H1 (cell line): ENCODE results near the gene CCDC33. TPM values are rescaled to one million over a fixed set of nuclear protein-coding genes. Genes with fewer than 3 reads are reported as not detected.

ENCODE experiments used
- CTCF ChIA-PET: fragments of 300-600 bp; sonication (Branson Sonifier 250); formaldehyde crosslinking; loops from one replicate; lab custom pipeline; 2021; ENCODE audit not compliant: partially characterized antibody; lab: Charles Lee
- POLR2A ChIA-PET: fragments of 300-600 bp; sonication (Branson Sonifier 250); formaldehyde crosslinking; loops from one replicate; lab custom pipeline; 2021; ENCODE audit warnings: inconsistent platforms; ENCODE audit not compliant: partially characterized antibody; lab: Charles Lee
- DNase-seq, 2 experiments: peaks; one replicate each; pipeline versions ENCODE4 v3.0.0 to v3.0.0-alpha.2; 2010 to 2022; ENCODE audit warnings: low spot score in 2 of 2, low read depth in 1 of 2, mixed read lengths in 1 of 2
- FAIRE-seq: peaks from 2 replicates; lab custom pipeline; 2011; peaks lifted over from hg19 to GRCh38; lab: Jason Lieb, UNC
- H2AFZ ChIP-seq: 2 replicates; pipeline ENCODE4 v1.8.1; 2012; ENCODE audit warnings: low read length, inconsistent platforms
- H2AK5ac ChIP-seq: 2 replicates; pipeline ENCODE4 v1.6.1; 2013; ENCODE audit warnings: low read depth, low read length
- H2BK120ac ChIP-seq: replicated peaks from 2 replicates; pipeline ENCODE3; 2013; ENCODE audit warnings: low read depth, low read length, inconsistent platforms
- H2BK12ac ChIP-seq: 2 replicates; pipeline ENCODE4 v1.6.1; 2013; ENCODE audit warnings: low read depth, low read length
- H2BK15ac ChIP-seq: 2 replicates; pipeline ENCODE4 v1.6.1; 2013; ENCODE audit warnings: low read length
- H2BK20ac ChIP-seq: 2 replicates; pipeline ENCODE4 v1.6.1; 2013; ENCODE audit warnings: low read length
- H2BK5ac ChIP-seq: 2 replicates; pipeline ENCODE4 v1.6.1; 2013; ENCODE audit warnings: low read depth, low read length
- H3K14ac ChIP-seq: 2 replicates; pipeline ENCODE4 v1.6.1; 2013; ENCODE audit warnings: inconsistent platforms; ENCODE audit not compliant: insufficient read length
- H3K18ac ChIP-seq: 2 replicates; pipeline ENCODE4 v1.6.1; 2013; ENCODE audit warnings: low read length; ENCODE audit errors: extremely low read depth
- H3K23ac ChIP-seq: 2 replicates; pipeline ENCODE4 v1.6.1; 2013; ENCODE audit warnings: inconsistent platforms; ENCODE audit not compliant: insufficient read length
- H3K23me2 ChIP-seq: 2 replicates; pipeline ENCODE4 v1.6.1; 2013; ENCODE audit warnings: low read depth, low read length
- H3K27ac ChIP-seq: 2 replicates; pipeline ENCODE4 v1.6.1; 2011; ENCODE audit warnings: low read depth, low read length, inconsistent platforms
- H3K27me3 ChIP-seq, 4 experiments: replicated peaks in 1 of 4; 1 replicate in 1 of 4; 2 replicates in 3 of 4; pipeline versions ENCODE4 v1.6.1 to v1.8.1; 2011 to 2013; ENCODE audit warnings: low read length in 3 of 4, mild to moderate bottlenecking in 3 of 4, inconsistent platforms in 2 of 4, mixed read lengths in 2 of 4, moderate library complexity in 1 of 4; ENCODE audit not compliant: control insufficient read depth in 3 of 4, insufficient read depth in 3 of 4; ENCODE audit errors: extremely low read depth in 1 of 4
- H3K36me3 ChIP-seq, 4 experiments: 2 replicates each; pipeline versions ENCODE4 v1.6.1 to v1.8.1; 2011 to 2013; ENCODE audit warnings: mild to moderate bottlenecking in 4 of 4, low read length in 3 of 4, moderate library complexity in 2 of 4, control low read depth in 1 of 4, inconsistent platforms in 1 of 4; ENCODE audit not compliant: insufficient read depth in 4 of 4, control insufficient read depth in 2 of 4
- H3K4ac ChIP-seq: replicated peaks from 2 replicates; pipeline ENCODE3; 2013; ENCODE audit warnings: low read length, low read depth, mixed read lengths, inconsistent platforms; ENCODE audit not compliant: insufficient read length
- H3K4me1 ChIP-seq, 4 experiments: replicated peaks in 1 of 4; 1 replicate in 1 of 4; 2 replicates in 3 of 4; pipeline versions ENCODE4 v1.6.1 to v1.8.1; 2011 to 2013; ENCODE audit warnings: low read length in 3 of 4, inconsistent platforms in 2 of 4, mixed read lengths in 1 of 4; ENCODE audit not compliant: insufficient read depth in 4 of 4, control insufficient read depth in 3 of 4
- H3K4me2 ChIP-seq, 2 experiments: 2 replicates each; pipeline versions ENCODE4 v1.6.1 to v1.8.1; 2011 to 2013; ENCODE audit warnings: low read depth in 2 of 2, low read length in 2 of 2, control low read depth in 1 of 2, inconsistent platforms in 1 of 2, mild to moderate bottlenecking in 1 of 2; ENCODE audit not compliant: insufficient read depth in 1 of 2
- H3K4me3 ChIP-seq, 4 experiments: fragments of 200-600, 300-600 bp in 1 of 4; sonication (generic), shearing (Covaris generic), sonication (Bioruptor Twin) in 1 of 4; 2 replicates each; pipeline versions ENCODE4 v1.5.1 to v1.8.1; 2011 to 2016; ENCODE audit warnings: low read length in 4 of 4, low read depth in 3 of 4, control low read depth in 2 of 4, inconsistent platforms in 2 of 4, mild to moderate bottlenecking in 2 of 4, mixed read lengths in 1 of 4, moderate library complexity in 1 of 4; ENCODE audit not compliant: insufficient read depth in 2 of 4; ENCODE audit errors: extremely low read depth in 1 of 4
- H3K56ac ChIP-seq: replicated peaks from 2 replicates; pipeline ENCODE3; 2013; ENCODE audit warnings: low read depth, mild to moderate bottlenecking, mixed read lengths, low read length, inconsistent platforms; ENCODE audit not compliant: insufficient read length
- H3K79me1 ChIP-seq: 2 replicates; pipeline ENCODE4 v1.6.1; 2013; ENCODE audit warnings: low read depth, low read length, control low read depth
- H3K79me2 ChIP-seq, 2 experiments: 2 replicates each; pipeline versions ENCODE4 v1.6.1 to v1.8.1; 2012 to 2013; ENCODE audit warnings: low read length in 2 of 2, mild to moderate bottlenecking in 2 of 2, inconsistent platforms in 1 of 2; ENCODE audit not compliant: insufficient read depth in 2 of 2, control insufficient read depth in 1 of 2
- H3K9ac ChIP-seq, 4 experiments: replicated peaks in 1 of 4; 1 replicate in 1 of 4; 2 replicates in 3 of 4; pipeline versions ENCODE4 v1.6.1 to v1.8.1; 2011 to 2013; ENCODE audit warnings: low read depth in 3 of 4, low read length in 3 of 4, control low read depth in 2 of 4, mild to moderate bottlenecking in 2 of 4, moderate library complexity in 2 of 4, inconsistent platforms in 1 of 4; ENCODE audit errors: extremely low read depth in 1 of 4
- H3K9me3 ChIP-seq, 2 experiments: 2 replicates each; pipeline versions ENCODE4 v1.6.1 to v1.8.1; 2012 to 2013; ENCODE audit warnings: mild to moderate bottlenecking in 2 of 2, moderate library complexity in 2 of 2, control low read depth in 1 of 2, inconsistent platforms in 1 of 2, low read depth in 1 of 2, low read length in 1 of 2, mixed read lengths in 1 of 2; ENCODE audit not compliant: insufficient read depth in 2 of 2
- H4K20me1 ChIP-seq, 2 experiments: replicated peaks in 1 of 2; 2 replicates each; pipeline versions ENCODE3 to v1.8.1; 2011 to 2013; ENCODE audit warnings: inconsistent platforms in 2 of 2, low read length in 2 of 2, mild to moderate bottlenecking in 1 of 2; ENCODE audit not compliant: insufficient read depth in 2 of 2, control insufficient read depth in 1 of 2
- H4K5ac ChIP-seq: 2 replicates; pipeline ENCODE4 v1.6.1; 2013; ENCODE audit warnings: low read length, low read depth, mixed read lengths, inconsistent platforms; ENCODE audit not compliant: insufficient read length
- H4K8ac ChIP-seq: 2 replicates; pipeline ENCODE4 v1.8.0; 2013; ENCODE audit warnings: mild to moderate bottlenecking, moderate library complexity, low read length, inconsistent platforms; ENCODE audit not compliant: insufficient read depth; ENCODE audit errors: extremely low read depth
- H4K91ac ChIP-seq: replicated peaks from 2 replicates; pipeline ENCODE3; 2013; ENCODE audit warnings: low read length, mixed read lengths, inconsistent platforms; ENCODE audit not compliant: insufficient read length
- BACH1 ChIP-seq: IDR thresholded peaks from 2 replicates; pipeline ENCODE4 v1.6.1; 2012; ENCODE audit warnings: low read length, improper control_type of control experiment
- BCL11A ChIP-seq, 2 experiments: IDR thresholded peaks; one replicate each; pipeline ENCODE4 v1.6.1; 2011; ENCODE audit warnings: low read depth in 2 of 2, low read length in 2 of 2, mild to moderate bottlenecking in 2 of 2
- EP300 ChIP-seq, 2 experiments: IDR thresholded peaks; 1 replicate in 1 of 2; 2 replicates in 1 of 2; pipeline ENCODE4 v1.6.1; 2011 to 2012; ENCODE audit warnings: low read depth in 2 of 2, low read length in 2 of 2, mild to moderate bottlenecking in 2 of 2, borderline replicate concordance in 1 of 2, inconsistent platforms in 1 of 2, moderate library complexity in 1 of 2
- MAFK ChIP-seq: IDR thresholded peaks from 2 replicates; pipeline ENCODE4 v1.6.1; 2012; ENCODE audit warnings: low read depth, mild to moderate bottlenecking, improper control_type of control experiment, low read length
- NRF1 ChIP-seq: IDR thresholded peaks from 2 replicates; pipeline ENCODE4 v1.6.1; 2011; ENCODE audit warnings: mild to moderate bottlenecking, low read depth, low read length, improper control_type of control experiment
- POLR2A ChIP-seq, 2 experiments: IDR thresholded peaks; 1 replicate in 1 of 2; 2 replicates in 1 of 2; pipeline ENCODE4 v1.6.1; 2011; ENCODE audit warnings: low read depth in 2 of 2, low read length in 2 of 2, mild to moderate bottlenecking in 2 of 2; ENCODE audit errors: control extremely low read depth in 1 of 2
- RFX5 ChIP-seq: IDR thresholded peaks from 2 replicates; pipeline ENCODE4 v1.6.1; 2011; ENCODE audit warnings: low read depth, low read length, improper control_type of control experiment, borderline replicate concordance
- RNF2 ChIP-seq: fragments of 200-900, 300-1000 bp; sonication (generic); IDR thresholded peaks from 2 replicates; pipeline ENCODE4 v1.7.1; 2016; ENCODE audit warnings: borderline replicate concordance, low read depth, mild to moderate bottlenecking, antibody characterized with exemption, low read length; ENCODE audit not compliant: poor library complexity, severe bottlenecking; ENCODE audit errors: missing control alignments
- SP1 ChIP-seq: IDR thresholded peaks from 2 replicates; pipeline ENCODE4 v1.6.1; 2011; ENCODE audit warnings: low read depth, low read length
- WGBS, 2 experiments: shearing (Covaris generic) in 1 of 2; methylation state at CpG; one replicate each; pipeline versions ENCODE4 v1.1.6 to v1.1.7; 2013 to 2015; ENCODE audit warnings: low lambda C conversion rate in 2 of 2, mixed read lengths in 2 of 2, inconsistent platforms in 1 of 2, low coverage in 1 of 2, missing lambda C conversion rate in 1 of 2; ENCODE audit not compliant: insufficient replicate concordance in 2 of 2, insufficient coverage in 1 of 2, insufficient read length in 1 of 2; ENCODE audit errors: extremely low coverage in 1 of 2, missing lambda C conversion rate in 1 of 2; 5-methylcytosine and 5-hydroxymethylcytosine counted together
- polyA plus RNA-seq, 7 experiments: library from polyadenylated mRNA; depleted of rRNA in 3 of 7; stranded (reverse) in 5 of 7; unstranded in 2 of 7; fragments of >200 nt in 5 of 7; fragments of 200-250 nt in 2 of 7; gene quantifications; 1 replicate in 5 of 7; 2 replicates in 1 of 7; 4 replicates in 1 of 7; pipeline versions ENCODE4 v1.2.1 to v1.2.3, GENCODE V29; 2011 to 2013; ENCODE audit warnings: missing spikeins in 2 of 7, mixed read lengths in 2 of 7
- total RNA-seq: library from RNA; stranded (reverse); fragmentation: NEBNext Ultra II Directional; extraction: Animal tissue kit (Norgen Biotek cat#: 25700); gene quantifications from 2 replicates; pipeline ENCODE4 v1.2.1, GENCODE V29; 2021
- TF ChIP-seq, protein P1 (sequence below): IDR thresholded peaks from 2 replicates; pipeline ENCODE4 v1.6.1; 2012; ENCODE audit warnings: inconsistent platforms

Gene CCDC33
- total and polyA plus RNA-seq, 2 of the 8 experiments (the other 6 are each of a cell fraction or from before 2014, with no cell fraction given): 2.0 to 2.7 TPM

DNA sequence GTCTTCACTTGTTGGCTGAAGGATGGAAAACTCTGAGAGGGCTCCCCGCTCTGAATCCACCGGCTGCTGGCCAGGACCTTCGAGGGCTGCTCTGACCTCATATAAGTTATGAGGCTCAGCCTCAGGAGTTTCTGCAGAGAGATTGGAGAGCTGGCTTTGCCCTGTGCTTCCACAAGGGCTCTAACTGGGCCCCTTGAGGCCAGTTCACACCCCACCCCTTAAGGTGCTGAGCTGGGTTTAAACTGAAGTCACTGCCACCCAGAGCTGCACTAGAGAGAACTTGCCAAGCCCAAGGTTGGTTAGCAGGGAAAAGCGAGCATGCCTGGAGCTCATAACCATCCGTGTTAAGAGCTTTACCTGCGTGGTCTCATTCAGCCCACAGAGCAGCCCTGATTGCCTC, 2.8 kb upstream of the CCDC33 start:
- Histone ChIP-seq H3K4me3 (no peak overlapping the region), H3K56ac (no peak overlapping the region), H2BK12ac (no peak overlapping the region), H3K4me1 (peaks cover 0 to 16% (median 9%) of the 10 kb centered on the region in 4 experiments; a peak in 6 of 7 replicates), H3K9ac (no peak overlapping the region; a peak in 1 of 7 replicates), H2BK5ac (no peak overlapping the region), H3K4ac (no peak overlapping the region), H3K36me3 (no peaks in the 10 kb centered on the region), H3K79me2 (no peaks in the 10 kb centered on the region), H3K27me3 (peaks cover 0 to 13% (median 7%) of the 10 kb centered on the region in 4 experiments; a peak in 3 of 7 replicates), H3K4me2 (no peak overlapping the region), H2AK5ac (no peak overlapping the region), H2BK120ac (no peak overlapping the region), H2AFZ (no peak overlapping the region), H4K5ac (no peak overlapping the region), H3K79me1 (no peaks in the 10 kb centered on the region), H3K18ac (no peak overlapping the region), H4K20me1 (no peaks in the 10 kb centered on the region), H4K91ac (no peak overlapping the region), H2BK15ac (peak overlapping the region; percentile 61; the same call in 1 of the 2 replicates), H3K23me2 (0 out of 2 replicates have a peak, but pooled peaks cover 2% of the 10 kb centered on the region), H3K27ac (no peak overlapping the region), H4K8ac (no peak overlapping the region), H3K9me3 (no peaks in the 10 kb centered on the region), H3K23ac (no peak overlapping the region), H3K14ac (peak overlapping the region; percentile 83), H2BK20ac (0 out of 2 replicates have a peak overlapping the region, but pooled peaks have one; percentile 72)
- ChIA-PET CTCF (interaction anchor here (0.6 to 3.8 kb wide), 14 partner anchors 10 to 149 kb away, joined by 3 to 24 read pairs (median 5); no protein-coding TSS in a partner anchor), POLR2A (no interaction called here)
- DNase-seq (no peak), FAIRE-seq (no peak)
- 86% methylated on average over 6 of the region's 6 CpGs; no CpG with 5 or more reads in 1 of the 2 experiments for WGBS, 2 experiments
- no peak for TF ChIP-seq RNF2
- TF ChIP-seq EP300 (IDR thresholded peaks at IDR 0.05; ENCODE audit: borderline replicate concordance in 1 of 2, low read depth in 2 of 2, low read length in 2 of 2): no peak
- TF ChIP-seq BACH1: no peak
- no peak for TF ChIP-seq BCL11A (IDR thresholded peaks at IDR 0.05; ENCODE audit: low read depth in 2 of 2, low read length in 2 of 2)
- TF ChIP-seq, protein P1, sequence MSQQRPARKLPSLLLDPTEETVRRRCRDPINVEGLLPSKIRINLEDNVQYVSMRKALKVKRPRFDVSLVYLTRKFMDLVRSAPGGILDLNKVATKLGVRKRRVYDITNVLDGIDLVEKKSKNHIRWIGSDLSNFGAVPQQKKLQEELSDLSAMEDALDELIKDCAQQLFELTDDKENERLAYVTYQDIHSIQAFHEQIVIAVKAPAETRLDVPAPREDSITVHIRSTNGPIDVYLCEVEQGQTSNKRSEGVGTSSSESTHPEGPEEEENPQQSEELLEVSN: no peak
- TF ChIP-seq NRF1: no peak
- TF ChIP-seq SP1: no peak
- no peak for TF ChIP-seq RFX5
- TF ChIP-seq POLR2A (IDR thresholded peaks at IDR 0.05; ENCODE audit: control extremely low read depth in 1 of 2, low read depth in 2 of 2, low read length in 2 of 2): no peak
- no peak for TF ChIP-seq MAFK
